HUES6 (cell line): ENCODE results near the gene SPOPL.
"Not testable (repeated sequence)": the region's sequence is repeated elsewhere in the genome, so short reads cannot be mapped to it uniquely, and the experiment has no call there.

Source experiments
- H3K27ac ChIP-seq: 2 replicates; pipeline ENCODE4 v1.7.0; 2013; ENCODE audit warnings: low read depth, mild to moderate bottlenecking, low read length, inconsistent platforms
- H3K27me3 ChIP-seq: 2 replicates; pipeline ENCODE4 v1.6.1; 2013; ENCODE audit warnings: low read length; ENCODE audit not compliant: control insufficient read depth, insufficient read depth
- H3K36me3 ChIP-seq: 2 replicates; pipeline ENCODE4 v1.6.1; 2013; ENCODE audit warnings: low read length; ENCODE audit not compliant: control insufficient read depth, insufficient read depth
- H3K4me1 ChIP-seq: 2 replicates; pipeline ENCODE4 v1.6.1; 2013; ENCODE audit warnings: low read length; ENCODE audit not compliant: control insufficient read depth, insufficient read depth
- H3K4me3 ChIP-seq: 2 replicates; pipeline ENCODE4 v1.5.1; 2013; ENCODE audit warnings: low read depth, low read length
- H3K9ac ChIP-seq: one replicate; pipeline ENCODE4 v1.6.1; 2013; ENCODE audit warnings: mild to moderate bottlenecking, low read length
- H3K9me3 ChIP-seq: 2 replicates; pipeline ENCODE4 v1.6.1; 2013; ENCODE audit warnings: low read depth, low read length; ENCODE audit not compliant: control insufficient read depth, insufficient read depth

The SPOPL gene

DNA sequence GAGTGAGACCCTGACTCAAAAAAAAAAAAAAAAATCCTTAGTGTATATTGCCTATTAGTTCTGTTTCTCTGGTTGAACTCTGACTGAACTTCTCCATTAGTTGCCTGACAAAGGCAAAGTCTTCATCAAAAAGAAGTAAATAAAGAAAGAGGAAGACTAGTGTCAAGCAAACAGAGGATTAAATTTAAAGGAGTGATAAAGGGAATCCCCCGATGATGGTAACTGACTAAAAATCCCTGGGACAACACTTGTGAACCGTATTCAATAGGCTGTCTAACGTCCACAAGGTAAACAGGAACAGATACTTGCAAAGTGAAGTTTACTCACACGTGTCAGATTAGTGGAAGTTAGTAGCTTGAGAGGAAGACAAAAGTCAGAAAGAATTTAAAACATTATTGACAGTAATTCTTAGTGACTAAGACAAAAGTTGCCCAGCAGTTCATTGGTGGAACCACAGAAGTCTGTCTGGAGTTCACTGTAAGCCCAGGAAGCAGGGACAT lies 26.2 kb upstream of the SPOPL start:
- Histone ChIP-seq H3K9ac (no peak overlapping the region), H3K4me3 (no peak overlapping the region), H3K9me3 (no peaks in the 10 kb centered on the region), H3K27ac (no peak overlapping the region), H3K4me1 (no peaks in the 10 kb centered on the region), H3K27me3 (no peaks in the 10 kb centered on the region), H3K36me3 (no peaks in the 10 kb centered on the region)

DNA sequence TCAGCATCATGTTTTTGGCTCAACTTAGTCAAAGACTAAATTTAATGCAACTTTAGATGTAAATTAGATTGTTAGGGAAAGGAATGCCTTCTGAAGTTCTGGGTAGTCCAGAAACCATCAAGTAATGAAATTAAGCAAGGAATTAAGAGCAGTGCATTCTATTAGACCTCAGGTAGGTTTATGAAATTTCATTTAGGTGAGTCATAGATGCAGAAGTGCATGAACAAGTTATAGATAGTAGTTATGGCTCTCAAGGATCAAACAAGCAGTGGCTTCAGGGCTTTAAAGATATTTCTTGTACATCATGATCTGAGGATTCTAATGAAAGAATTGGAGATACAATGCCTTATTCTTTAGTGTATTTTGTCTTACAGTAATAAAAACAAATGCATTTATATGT lies 25.4 kb upstream of the SPOPL start:
- H3K27me3 ChIP-seq = no peaks in the 10 kb centered on the region
- no peaks in the 10 kb centered on the region for H3K9me3 ChIP-seq
- H3K9ac ChIP-seq = no peak overlapping the region
- H3K4me3 ChIP-seq = no peak overlapping the region
- no peaks in the 10 kb centered on the region for H3K36me3 ChIP-seq
- H3K4me1 ChIP-seq = no peaks in the 10 kb centered on the region
- H3K27ac ChIP-seq = no peak overlapping the region

DNA sequence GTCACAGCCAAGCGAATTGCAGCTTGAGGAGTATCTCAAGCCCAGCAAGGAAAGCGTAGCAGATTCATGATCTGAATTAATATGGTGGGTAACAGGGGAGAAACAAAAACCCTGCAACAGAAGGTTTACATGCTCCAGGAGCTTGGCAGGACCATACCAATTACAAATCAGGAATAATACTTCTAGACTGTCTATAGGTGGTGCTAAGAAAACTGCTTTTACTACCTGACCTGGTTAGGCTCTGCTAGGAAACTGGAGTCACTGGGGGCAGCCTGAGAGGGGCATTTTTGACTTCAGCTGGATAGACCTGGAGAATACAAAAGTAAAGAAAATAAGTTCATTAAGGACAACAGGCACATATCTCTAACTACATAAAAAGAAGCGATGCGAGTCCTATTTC lies 24.6 kb upstream of the SPOPL start:
- no peaks in the 10 kb centered on the region for H3K9me3 ChIP-seq

DNA sequence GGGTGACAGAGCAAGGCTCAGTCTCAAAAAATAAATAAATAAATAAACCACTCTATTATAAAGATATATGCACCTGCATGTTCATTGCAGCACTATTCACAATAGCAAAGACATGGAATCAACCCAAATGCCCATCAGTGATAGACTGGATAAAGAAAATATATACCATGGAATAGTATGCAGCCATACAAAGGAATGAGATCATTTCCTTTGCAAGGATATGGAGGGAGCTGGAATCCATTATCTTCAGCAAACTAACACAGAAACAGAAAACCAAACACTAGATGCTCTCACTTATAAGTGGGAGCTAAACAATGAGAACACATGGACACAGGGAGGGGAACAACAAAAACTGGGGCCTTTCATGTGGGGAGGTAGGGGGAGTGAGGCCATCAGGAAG lies 18.8 kb upstream of the SPOPL start:
- H3K27me3 ChIP-seq, H3K36me3 ChIP-seq, H3K27ac ChIP-seq, H3K4me1 ChIP-seq, H3K9ac ChIP-seq, H3K9me3 ChIP-seq, H3K4me3 ChIP-seq: not testable (repeated sequence)

More for the DNA sequence above, 24.6 kb upstream of the SPOPL start:
- Histone ChIP-seq H3K4me1 (no peaks in the 10 kb centered on the region), H3K36me3 (no peaks in the 10 kb centered on the region), H3K27me3 (no peaks in the 10 kb centered on the region), H3K27ac (no peak overlapping the region), H3K9ac (no peak overlapping the region), H3K4me3 (no peak overlapping the region)

DNA sequence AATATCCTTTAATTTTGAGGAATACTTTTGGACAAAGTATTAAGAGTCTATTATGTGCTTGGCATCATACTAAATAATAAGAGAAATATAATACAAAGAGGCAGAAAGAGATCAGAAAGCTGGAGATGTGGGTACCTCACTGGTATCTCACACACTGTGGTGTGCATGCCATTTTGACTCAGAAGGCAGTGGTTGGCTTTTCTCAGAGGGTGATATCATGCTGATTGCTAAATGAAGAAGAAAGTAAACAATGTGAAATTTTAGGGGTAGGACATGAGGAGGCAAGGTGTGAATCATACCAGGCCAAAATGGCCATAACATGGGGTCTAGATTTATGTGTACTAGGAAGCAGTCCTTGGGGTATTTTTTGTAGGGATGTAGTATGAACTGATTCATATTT lies 16.6 kb upstream of the SPOPL start:
- H3K27ac ChIP-seq = no peak overlapping the region
- H3K4me1 ChIP-seq = no peaks in the 10 kb centered on the region
- no peak overlapping the region for H3K4me3 ChIP-seq
- H3K27me3 ChIP-seq = no peaks in the 10 kb centered on the region
- no peak overlapping the region for H3K9ac ChIP-seq
- 0 out of 2 replicates have a peak, but pooled peaks cover 3% of the 10 kb centered on the region for H3K9me3 ChIP-seq
- H3K36me3 ChIP-seq = no peaks in the 10 kb centered on the region

DNA sequence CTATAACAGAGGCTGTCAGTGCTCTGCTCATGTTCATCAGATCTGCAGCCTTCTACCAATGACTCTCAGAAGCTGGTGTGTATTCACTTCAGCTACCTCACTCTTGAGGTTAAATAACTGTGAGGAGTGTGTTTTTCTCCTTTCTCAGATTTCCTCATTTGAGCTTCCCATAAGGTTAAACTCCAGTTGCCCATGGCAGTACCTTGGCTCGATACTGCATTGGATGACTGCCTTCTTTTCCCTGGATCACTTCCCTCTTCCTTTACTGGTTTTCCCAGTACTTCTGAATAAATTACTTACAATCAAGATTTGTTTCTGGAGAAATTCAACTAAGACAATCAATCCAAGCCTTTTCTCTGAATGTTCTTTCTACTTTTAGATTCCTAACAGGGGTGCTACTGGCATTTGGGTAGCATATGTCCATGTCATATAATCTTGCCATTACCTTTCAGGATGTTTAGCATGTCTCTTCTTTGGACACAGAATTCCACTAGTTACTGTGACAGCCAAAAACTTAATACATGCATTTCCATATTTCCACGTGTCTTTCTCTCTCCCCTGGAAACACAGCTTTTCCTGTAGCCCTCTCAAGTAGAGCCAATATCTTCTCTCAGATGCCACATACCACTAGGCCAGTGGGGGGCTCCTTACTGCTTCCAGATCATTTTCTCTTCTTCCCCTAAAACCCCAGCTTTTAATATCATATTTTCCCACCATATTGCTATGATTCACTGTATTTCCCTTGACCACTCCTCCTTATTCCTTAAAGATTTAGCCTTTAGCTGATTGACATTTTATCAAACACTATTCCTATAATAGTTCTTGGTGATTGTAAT lies 15.0 kb upstream of the SPOPL start:
- Histone ChIP-seq H3K9ac (no peak overlapping the region), H3K9me3 (0 out of 2 replicates have a peak, but pooled peaks cover 3% of the 10 kb centered on the region), H3K4me1 (no peaks in the 10 kb centered on the region), H3K27ac (no peak overlapping the region), H3K36me3 (no peaks in the 10 kb centered on the region), H3K27me3 (no peaks in the 10 kb centered on the region), H3K4me3 (no peak overlapping the region)

DNA sequence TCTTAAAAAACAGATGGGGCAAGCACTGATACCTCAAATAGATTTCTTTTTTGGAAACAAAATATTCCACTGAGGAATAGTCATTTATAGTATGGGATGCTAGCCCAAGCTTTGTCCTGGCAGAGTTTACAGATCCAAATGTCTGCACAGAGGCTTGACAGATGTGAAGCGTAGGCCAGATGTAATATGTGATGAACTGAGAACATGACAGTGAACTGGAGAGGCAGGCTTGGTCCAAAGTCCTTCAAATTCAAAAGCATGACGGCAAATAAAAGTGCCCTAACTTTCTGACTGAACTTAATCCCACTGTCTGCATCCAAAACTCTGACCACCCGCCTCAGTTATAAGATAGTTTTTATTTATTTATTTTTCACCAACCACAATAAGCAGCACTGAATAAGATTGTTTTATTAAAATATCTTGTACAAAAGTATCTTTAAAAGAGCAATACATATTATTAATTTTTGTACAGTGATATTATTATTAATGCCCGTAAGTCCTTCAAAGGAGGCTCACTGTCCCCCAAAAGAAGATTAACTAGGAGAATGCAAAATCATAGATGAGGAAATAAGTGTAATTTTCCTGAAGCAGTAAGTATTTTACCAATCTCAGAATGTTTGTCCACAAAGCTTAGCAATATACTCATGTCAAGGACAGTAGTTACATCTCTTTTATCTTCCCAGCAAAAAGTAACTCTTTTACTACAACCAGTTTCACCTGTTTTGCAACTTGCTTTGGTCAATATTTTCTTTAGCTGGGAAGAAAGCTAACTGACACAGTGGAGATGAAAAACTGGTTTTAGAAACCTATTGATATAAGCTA lies 10.7 kb upstream of the SPOPL start:
- Histone ChIP-seq H3K36me3 (no peaks in the 10 kb centered on the region), H3K9me3 (no peaks in the 10 kb centered on the region)

DNA sequence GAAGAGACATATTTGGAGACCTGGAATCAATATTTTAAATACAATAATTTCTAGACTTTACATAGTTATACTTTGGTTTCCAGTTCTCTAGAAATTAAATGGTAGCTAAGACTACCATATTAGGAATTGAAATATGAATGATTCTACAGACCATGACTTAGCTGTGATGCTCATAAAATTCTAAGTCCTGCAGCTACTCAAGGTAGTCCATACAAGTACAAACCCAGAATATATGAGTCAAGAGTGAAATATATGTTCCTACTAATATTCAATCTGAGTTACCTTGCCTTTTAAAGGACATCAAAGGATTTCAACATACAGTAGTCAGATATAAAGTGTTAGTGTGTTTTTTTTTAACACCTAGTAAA lies 10.1 kb upstream of the SPOPL start:
- peaks cover 13% of the 10 kb centered on the region; the same call in 1 of the 2 replicates for H3K4me1 ChIP-seq
- no peak overlapping the region for H3K4me3 ChIP-seq
- H3K27ac ChIP-seq = no peak overlapping the region
- H3K36me3 ChIP-seq = no peaks in the 10 kb centered on the region
- no peaks in the 10 kb centered on the region for H3K9me3 ChIP-seq
- H3K27me3 ChIP-seq = no peaks in the 10 kb centered on the region
- no peak overlapping the region for H3K9ac ChIP-seq

More for the DNA sequence above, 10.7 kb upstream of the SPOPL start:
- H3K4me3 ChIP-seq = no peak overlapping the region
- no peaks in the 10 kb centered on the region for H3K27me3 ChIP-seq
- no peak overlapping the region for H3K27ac ChIP-seq
- peaks cover 13% of the 10 kb centered on the region; the same call in 1 of the 2 replicates for H3K4me1 ChIP-seq
- no peak overlapping the region for H3K9ac ChIP-seq

DNA sequence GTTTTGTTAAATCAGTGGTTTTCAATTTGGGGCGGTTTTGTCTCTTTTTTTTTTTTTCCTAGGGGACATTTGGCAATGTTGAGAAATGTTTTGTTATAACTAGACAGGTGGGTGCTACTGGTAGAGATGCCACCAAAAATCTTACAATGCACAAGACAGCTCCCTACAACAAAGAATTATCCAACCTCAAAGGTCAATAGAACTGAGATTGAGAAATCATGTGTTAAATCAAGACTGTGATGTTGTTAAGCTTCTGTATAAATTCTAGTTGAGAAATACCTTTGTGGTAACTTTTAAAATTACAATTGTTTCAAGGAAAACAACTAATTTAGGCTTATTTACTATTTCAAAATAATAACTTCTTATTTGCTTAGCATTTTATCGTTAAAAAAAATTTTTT lies 9.4 kb upstream of the SPOPL start:
- Histone ChIP-seq H3K36me3 (no peaks in the 10 kb centered on the region), H3K27me3 (no peaks in the 10 kb centered on the region), H3K9me3 (no peaks in the 10 kb centered on the region), H3K4me3 (no peak overlapping the region), H3K4me1 (peaks cover 13% of the 10 kb centered on the region; the same call in 1 of the 2 replicates), H3K27ac (no peak overlapping the region), H3K9ac (no peak overlapping the region)

DNA sequence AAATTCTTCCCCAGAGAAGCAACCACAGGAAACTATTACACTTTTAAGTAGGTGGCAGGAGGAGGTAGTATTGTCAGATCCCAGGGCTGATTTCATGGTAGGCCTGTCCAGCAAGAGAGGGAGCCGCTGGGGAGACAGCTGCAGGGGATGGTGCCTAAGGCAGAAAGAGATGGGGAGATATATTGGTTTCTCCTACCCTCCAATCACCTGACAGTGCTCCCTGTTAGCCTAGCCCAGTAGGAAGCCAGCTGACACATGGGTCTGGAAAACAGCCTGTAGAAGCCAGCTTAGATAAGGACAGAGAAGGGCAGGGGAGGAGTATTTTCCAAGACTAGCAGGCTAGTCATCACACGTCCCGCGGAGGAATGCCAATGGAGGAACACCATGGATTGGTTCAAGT lies 8.2 kb upstream of the SPOPL start:
- H3K36me3 ChIP-seq = no peaks in the 10 kb centered on the region
- no peak overlapping the region for H3K27ac ChIP-seq
- H3K27me3 ChIP-seq = no peaks in the 10 kb centered on the region
- H3K9me3 ChIP-seq = no peaks in the 10 kb centered on the region
- no peak overlapping the region for H3K9ac ChIP-seq
- H3K4me3 ChIP-seq = no peak overlapping the region
- H3K4me1 ChIP-seq = peaks cover 13% of the 10 kb centered on the region; the same call in 1 of the 2 replicates
